WTC11 (cell line): Measurements from ENCODE around the gene SYNE3.

Source experiments
- AFF4 ChIP-seq: sonication (generic); formaldehyde crosslinking; IDR thresholded peaks from 2 replicates; pipeline ENCODE4 v1.8.1; 2023; ENCODE audit warnings: mild to moderate bottlenecking, missing genetic modification reagents, borderline replicate concordance
- CBFB ChIP-seq: sonication (generic); formaldehyde crosslinking; IDR thresholded peaks from 2 replicates; pipeline ENCODE4 v1.8.1; 2022; ENCODE audit warnings: mild to moderate bottlenecking, low read depth, missing genetic modification reagents
- CTCF ChIP-seq: fragments of 200-600 bp; IDR thresholded peaks from 2 replicates; pipeline ENCODE4 v1.8.0; 2022; ENCODE audit warnings: antibody characterized with exemption
- ERG ChIP-seq: fragments of 250-450 bp; sonication (Bioruptor Pico); IDR thresholded peaks from 2 replicates; pipeline ENCODE4 v1.8.0; 2021; ENCODE audit warnings: mild to moderate bottlenecking
- FOXP4 ChIP-seq: sonication (generic); formaldehyde crosslinking; IDR thresholded peaks from 2 replicates; pipeline ENCODE4 v1.8.0; 2022; ENCODE audit warnings: mild to moderate bottlenecking, missing genetic modification reagents
- HMGXB4 ChIP-seq: sonication (generic); formaldehyde crosslinking; IDR thresholded peaks from 2 replicates; pipeline ENCODE4 v1.8.1; 2023; ENCODE audit warnings: mild to moderate bottlenecking, moderate library complexity, missing genetic modification reagents
- NR2C2 ChIP-seq: sonication (generic); formaldehyde crosslinking; IDR thresholded peaks from 2 replicates; pipeline ENCODE4 v1.8.0; 2022; ENCODE audit warnings: mild to moderate bottlenecking, missing genetic modification reagents
- PRRX2 ChIP-seq: fragments of 250-450 bp; sonication (Bioruptor Pico); IDR thresholded peaks from 2 replicates; pipeline ENCODE4 v1.8.0; 2021; ENCODE audit warnings: mild to moderate bottlenecking
- USF2 ChIP-seq: sonication (generic); formaldehyde crosslinking; IDR thresholded peaks from 2 replicates; pipeline ENCODE4 v1.8.1; 2023; ENCODE audit warnings: mild to moderate bottlenecking, missing genetic modification reagents, moderate library complexity
- ZSCAN18 ChIP-seq: fragments of 250-450 bp; sonication (Bioruptor Pico); IDR thresholded peaks from 2 replicates; pipeline ENCODE4 v2.1.2; 2022; ENCODE audit warnings: mild to moderate bottlenecking, moderate library complexity

GRCh38 chr14:95496690-95497259, 19.7 kb downstream of the SYNE3 start:
- no peak for TF ChIP-seq CTCF
- TF ChIP-seq NR2C2 (CRISPR knock-in tag): no peak
- no peak for TF ChIP-seq USF2
- no peak for TF ChIP-seq PRRX2 (CRISPR knock-in tag)
- no peak for TF ChIP-seq HMGXB4 (CRISPR knock-in tag)
- no peak for TF ChIP-seq ZSCAN18 (CRISPR knock-in tag)
- TF ChIP-seq ERG: no peak
- no peak for TF ChIP-seq CBFB
- TF ChIP-seq AFF4 (CRISPR knock-in tag): no peak
- TF ChIP-seq FOXP4 (CRISPR knock-in tag): no peak
